Measurements from ENCODE around the gene AGXT.

GRCh38 chr2:240905176-240905781, 36.7 kb downstream of the AGXT start:
- TF ChIP-seq CTCF (IDR thresholded peaks at IDR 0.05; ENCODE audit: low read length) (no peak), EZH2 (IDR thresholded peaks at IDR 0.05; ENCODE audit: borderline replicate concordance, low read length) (no peak)

Measured in OCI-LY1 (cell line).